Naive B cell (primary cell): ENCODE results near the gene PYGB. TPM values are rescaled to one million over a fixed set of nuclear protein-coding genes. Genes with fewer than 3 reads are reported as not detected.

Source experiments
- ATAC-seq, 2 donors: fragments of 150-1000 bp; cut with Tn5 transposase; 2 replicates each; pipeline ENCODE4 v1.10.0; 2021; ENCODE audit warnings: low read depth in 2 of 2, mild to moderate bottlenecking in 2 of 2, moderate library complexity in 2 of 2
- DNase-seq: peaks from one replicate; pipeline ENCODE4 v3.0.0; 2022
- H3K27ac Mint-ChIP-seq, 6 donors: one replicate each; pipeline ENCODE4 v1.8.0; 2020 to 2022; ENCODE audit warnings: mild to moderate bottlenecking in 6 of 6, mixed read lengths in 6 of 6, moderate library complexity in 5 of 6, inconsistent platforms in 2 of 6
- H3K27me3 Mint-ChIP-seq, 3 donors: one replicate each; pipeline ENCODE4 v1.8.0; 2021 to 2022; ENCODE audit warnings: mixed read lengths in 3 of 3, mild to moderate bottlenecking in 1 of 3
- H3K36me3 Mint-ChIP-seq, 2 donors: one replicate each; pipeline ENCODE4 v1.8.0; 2020 to 2022; ENCODE audit warnings: mixed read lengths in 2 of 2, inconsistent platforms in 1 of 2, mild to moderate bottlenecking in 1 of 2
- H3K4me1 Mint-ChIP-seq, 3 donors: one replicate each; pipeline ENCODE4 v1.8.0; 2020 to 2022; ENCODE audit warnings: mixed read lengths in 3 of 3, inconsistent platforms in 1 of 3, mild to moderate bottlenecking in 1 of 3, moderate library complexity in 1 of 3
- H3K4me3 Mint-ChIP-seq, 8 donors: one replicate each; pipeline ENCODE4 v1.8.0; 2020 to 2022; ENCODE audit warnings: mild to moderate bottlenecking in 8 of 8, mixed read lengths in 8 of 8, moderate library complexity in 8 of 8, inconsistent platforms in 2 of 8
- H3K9me3 Mint-ChIP-seq, 7 donors: one replicate each; pipeline ENCODE4 v1.8.0; 2020 to 2022; ENCODE audit warnings: mixed read lengths in 7 of 7, mild to moderate bottlenecking in 5 of 7, inconsistent platforms in 2 of 7, moderate library complexity in 1 of 7
- polyA plus RNA-seq, 6 donors: library from polyadenylated mRNA; unstranded; fragments of 300-500 nt; fragmentation: Illumina TruSeq; gene quantifications; one replicate each; pipeline ENCODE4 v1.2.3, GENCODE V29; 2021; ENCODE audit warnings: low read depth in 6 of 6

PYGB gene
- polyA plus RNA-seq, 6 donors from 2014 or later: 16.4 to 26.6 (median 22.8) TPM

GRCh38 chr20:25220021-25220730 lies 27.7 kb upstream of the PYGB start:
- ATAC-seq: peak; percentile 25 to 40
- H3K9me3 Mint-ChIP-seq: no peaks in the 10 kb centered on the region
- no peak overlapping the region for H3K27ac Mint-ChIP-seq
- H3K4me3 Mint-ChIP-seq: no peak overlapping the region
- no peaks in the 10 kb centered on the region for H3K27me3 Mint-ChIP-seq
- no peak for DNase-seq
- H3K36me3 Mint-ChIP-seq: peaks cover 20 to 34% of the 10 kb centered on the region in 2 donors
- H3K4me1 Mint-ChIP-seq: no peaks in the 10 kb centered on the region

- ATAC-seq (no peak), DNase-seq (no peak)
- Mint-ChIP-seq H3K4me3 (no peak overlapping the region), H3K4me1 (no peaks in the 10 kb centered on the region), H3K27ac (no peak overlapping the region), H3K36me3 (peaks cover 12 to 28% of the 10 kb centered on the region in 2 donors), H3K27me3 (no peaks in the 10 kb centered on the region), H3K9me3 (no peaks in the 10 kb centered on the region)
Observed at GRCh38 chr20:25220810-25221591, 26.9 kb upstream of the PYGB start.

- Mint-ChIP-seq H3K4me1 (no peaks in the 10 kb centered on the region), H3K36me3 (peaks cover 12 to 25% of the 10 kb centered on the region in 2 donors), H3K9me3 (no peaks in the 10 kb centered on the region), H3K27ac (peak overlapping the region in 1 of 6 donors; percentile 76), H3K4me3 (no peak overlapping the region), H3K27me3 (no peaks in the 10 kb centered on the region)
- DNase-seq: no peak
- no peak for ATAC-seq
Observed at GRCh38 chr20:25221592-25222460, 26.1 kb upstream of the PYGB start.

GRCh38 chr20:25222461-25223178 lies 25.3 kb upstream of the PYGB start:
- H3K4me1 Mint-ChIP-seq: no peaks in the 10 kb centered on the region
- H3K9me3 Mint-ChIP-seq: no peaks in the 10 kb centered on the region
- H3K4me3 Mint-ChIP-seq: no peak overlapping the region
- H3K27me3 Mint-ChIP-seq: no peaks in the 10 kb centered on the region
- H3K27ac Mint-ChIP-seq: no peak overlapping the region
- ATAC-seq (no peak), DNase-seq (no peak)
- H3K36me3 Mint-ChIP-seq: peaks cover 4 to 21% of the 10 kb centered on the region in 2 donors

GRCh38 chr20:25223179-25223661 lies 24.7 kb upstream of the PYGB start:
- Mint-ChIP-seq H3K36me3 (peaks cover 0 to 15% of the 10 kb centered on the region in 2 donors), H3K27ac (peak overlapping the region in 1 of 6 donors; percentile 47), H3K4me1 (no peaks in the 10 kb centered on the region), H3K9me3 (no peaks in the 10 kb centered on the region), H3K27me3 (no peaks in the 10 kb centered on the region), H3K4me3 (peak overlapping the region in 1 of 8 donors; percentile 8)
- no peak for DNase-seq
- no peak for ATAC-seq

- DNase-seq: no peak
- no peak overlapping the region for H3K27ac Mint-ChIP-seq
- H3K9me3 Mint-ChIP-seq: no peaks in the 10 kb centered on the region
- peaks cover 0 to 14% of the 10 kb centered on the region in 2 donors for H3K36me3 Mint-ChIP-seq
- no peaks in the 10 kb centered on the region for H3K4me1 Mint-ChIP-seq
- no peak overlapping the region for H3K4me3 Mint-ChIP-seq
- H3K27me3 Mint-ChIP-seq: no peaks in the 10 kb centered on the region
- no peak for ATAC-seq
Observed at GRCh38 chr20:25223765-25224720, 23.8 kb upstream of the PYGB start.

- Mint-ChIP-seq H3K4me1 (peaks cover 0 to 7% (median 5%) of the 10 kb centered on the region in 3 donors), H3K36me3 (peaks cover 0 to 14% of the 10 kb centered on the region in 2 donors), H3K27ac (no peak overlapping the region), H3K27me3 (no peaks in the 10 kb centered on the region), H3K9me3 (no peaks in the 10 kb centered on the region), H3K4me3 (no peak overlapping the region)
- ATAC-seq (no peak), DNase-seq (no peak)
Observed at GRCh38 chr20:25224941-25225340, 22.9 kb upstream of the PYGB start.

GRCh38 chr20:25225642-25226432 lies 22.0 kb upstream of the PYGB start:
- peaks cover 0 to 13% of the 10 kb centered on the region in 2 donors for H3K36me3 Mint-ChIP-seq
- H3K27me3 Mint-ChIP-seq: no peaks in the 10 kb centered on the region
- no peaks in the 10 kb centered on the region for H3K9me3 Mint-ChIP-seq
- DNase-seq (no peak), ATAC-seq (no peak)
- H3K4me1 Mint-ChIP-seq: peaks cover 0 to 12% (median 10%) of the 10 kb centered on the region in 3 donors
- peak overlapping the region in 1 of 6 donors; percentile 80 for H3K27ac Mint-ChIP-seq
- no peak overlapping the region for H3K4me3 Mint-ChIP-seq

GRCh38 chr20:25226433-25227316 lies 21.2 kb upstream of the PYGB start:
- Mint-ChIP-seq H3K9me3 (no peaks in the 10 kb centered on the region), H3K27me3 (no peaks in the 10 kb centered on the region), H3K27ac (peak overlapping the region in 1 of 6 donors; percentile 80), H3K36me3 (peaks cover 0 to 4% of the 10 kb centered on the region in 2 donors), H3K4me1 (peaks cover 0 to 12% (median 10%) of the 10 kb centered on the region in 3 donors), H3K4me3 (no peak overlapping the region)
- no peak for ATAC-seq
- no peak for DNase-seq

- Mint-ChIP-seq H3K36me3 (no peaks in the 10 kb centered on the region), H3K9me3 (no peaks in the 10 kb centered on the region), H3K27ac (no peak overlapping the region), H3K4me3 (no peak overlapping the region), H3K27me3 (no peaks in the 10 kb centered on the region), H3K4me1 (peaks cover 0 to 12% (median 10%) of the 10 kb centered on the region in 3 donors)
- no peak for ATAC-seq
- no peak for DNase-seq
Observed at GRCh38 chr20:25227317-25227831, 20.5 kb upstream of the PYGB start.
